Fibroblast of the aortic adventitia (primary cell): ENCODE results near the gene GABRG3. TPM values are rescaled to one million over a fixed set of nuclear protein-coding genes. Genes with fewer than 3 reads are reported as not detected.

Experiments
- DNase-seq: peaks from one replicate; pipeline ENCODE4 v3.0.0-alpha.2; 2010; ENCODE audit warnings: low read depth
- H3K4me3 ChIP-seq: 2 replicates; pipeline ENCODE4 v1.5.1; 2011; ENCODE audit warnings: low read depth, mild to moderate bottlenecking, control low read depth, low read length, moderate library complexity
- CTCF ChIP-seq: IDR thresholded peaks from 2 replicates; pipeline ENCODE4 v1.5.1; 2011; ENCODE audit warnings: mild to moderate bottlenecking, low read length, control low read depth, inconsistent platforms; ENCODE audit not compliant: insufficient read depth
- total RNA-seq: library from RNA; depleted of rRNA; stranded (reverse); fragments of >200 nt; gene quantifications from 2 replicates; pipeline ENCODE4 v1.2.3, GENCODE V29; 2012; ENCODE audit warnings: low replicate concordance

The GABRG3 gene
- total RNA-seq, 1 donor = not detected

- no peak for DNase-seq
- no peak for TF ChIP-seq CTCF
- no peak overlapping the region for H3K4me3 ChIP-seq
Measured at GRCh38 chr15:27025481-27025966, 54.5 kb downstream of the GABRG3 start.

GRCh38 chr15:27027229-27027628 lies 56.2 kb downstream of the GABRG3 start:
- TF ChIP-seq CTCF = no peak
- no peak overlapping the region for H3K4me3 ChIP-seq
- DNase-seq = no peak

- TF ChIP-seq CTCF = no peak
- no peak overlapping the region for H3K4me3 ChIP-seq
- DNase-seq = no peak
Measured at GRCh38 chr15:27028858-27029477, 58.0 kb downstream of the GABRG3 start.

GRCh38 chr15:27036210-27036609 lies 65.2 kb downstream of the GABRG3 start:
- TF ChIP-seq CTCF = no peak
- DNase-seq = no peak
- H3K4me3 ChIP-seq = no peak overlapping the region

GRCh38 chr15:27037501-27037900 lies 66.5 kb downstream of the GABRG3 start:
- TF ChIP-seq CTCF = no peak
- H3K4me3 ChIP-seq = no peak overlapping the region
- no peak for DNase-seq

- no peak for TF ChIP-seq CTCF
- no peak for DNase-seq
Measured at GRCh38 chr15:27039152-27039551, 68.2 kb downstream of the GABRG3 start.

GRCh38 chr15:27042230-27042629 lies 71.2 kb downstream of the GABRG3 start:
- no peak for DNase-seq
- H3K4me3 ChIP-seq = no peak overlapping the region
- no peak for TF ChIP-seq CTCF

More at GRCh38 chr15:27039152-27039551, 68.2 kb downstream of the GABRG3 start:
- H3K4me3 ChIP-seq = no peak overlapping the region
